ENCODE data around the gene ZW10.

Gene ZW10

GRCh38 chr11:113697756-113698407 lies 75.6 kb downstream of the ZW10 start:
- no peak for DNase-seq

GRCh38 chr11:113697111-113697510 lies 76.4 kb downstream of the ZW10 start:
- DNase-seq, result no peak

- DNase-seq, result no peak
These were observed 78.3 kb downstream of the ZW10 start for GRCh38 chr11:113695207-113695606.

- no peak for DNase-seq
These were observed 79.1 kb downstream of the ZW10 start for GRCh38 chr11:113694390-113694789.

GRCh38 chr11:113693030-113693429 lies 80.5 kb downstream of the ZW10 start:
- DNase-seq, result no peak

- no peak for DNase-seq
These were observed 82.6 kb downstream of the ZW10 start for GRCh38 chr11:113690619-113691569.

- no peak for DNase-seq
These were observed 83.5 kb downstream of the ZW10 start for GRCh38 chr11:113689768-113690618.

- DNase-seq, result no peak
These were observed 87.7 kb downstream of the ZW10 start for GRCh38 chr11:113685654-113686359.

- no peak for DNase-seq
These were observed 89.0 kb downstream of the ZW10 start for GRCh38 chr11:113684496-113684895.

GRCh38 chr11:113683481-113684046 lies 89.9 kb downstream of the ZW10 start:
- DNase-seq, result no peak

All from DMS153 (cell line).